ENCODE data around the gene APOBEC3H. TPM values are rescaled to one million over a fixed set of nuclear protein-coding genes. Genes with fewer than 3 reads are reported as not detected.

The APOBEC3H gene
- total RNA-seq, 1 experiment from 2014 or later, result not detected

- DNase-seq (ENCODE audit: low spot score), result peak; percentile 20
These were observed 13.9 kb downstream of the APOBEC3H start for GRCh38 chr22:39110631-39111561.

GRCh38 chr22:39114112-39114511 lies 17.1 kb downstream of the APOBEC3H start:
- no peak for DNase-seq (ENCODE audit: low spot score)

GRCh38 chr22:39115570-39115969 lies 18.5 kb downstream of the APOBEC3H start:
- DNase-seq (ENCODE audit: low spot score), result no peak

GRCh38 chr22:39115977-39116621 lies 19.1 kb downstream of the APOBEC3H start:
- DNase-seq (ENCODE audit: low spot score), result no peak

- DNase-seq (ENCODE audit: low spot score), result peak; percentile 50
These were observed 20.6 kb downstream of the APOBEC3H start for GRCh38 chr22:39117585-39118191.

- no peak for DNase-seq (ENCODE audit: low spot score)
These were observed 23.9 kb downstream of the APOBEC3H start for GRCh38 chr22:39120983-39121382.

- no peak for DNase-seq (ENCODE audit: low spot score)
These were observed 25.9 kb downstream of the APOBEC3H start for GRCh38 chr22:39122772-39123470.

- no peak for DNase-seq (ENCODE audit: low spot score)
These were observed 26.9 kb downstream of the APOBEC3H start for GRCh38 chr22:39123751-39124581.

GRCh38 chr22:39125622-39126021 lies 28.6 kb downstream of the APOBEC3H start:
- DNase-seq (ENCODE audit: low spot score), result no peak

- no peak for DNase-seq (ENCODE audit: low spot score)
These were observed 31.5 kb downstream of the APOBEC3H start for GRCh38 chr22:39128508-39128907.

GRCh38 chr22:39129081-39129480 lies 32.0 kb downstream of the APOBEC3H start:
- DNase-seq (ENCODE audit: low spot score), result no peak

- no peak for DNase-seq (ENCODE audit: low spot score)
These were observed 32.7 kb downstream of the APOBEC3H start for GRCh38 chr22:39129746-39130145.

GRCh38 chr22:39130152-39130704 lies 33.2 kb downstream of the APOBEC3H start:
- no peak for DNase-seq (ENCODE audit: low spot score)

- DNase-seq (ENCODE audit: low spot score), result no peak
These were observed 34.1 kb downstream of the APOBEC3H start for GRCh38 chr22:39130892-39131855.

GRCh38 chr22:39132281-39132680 lies 35.2 kb downstream of the APOBEC3H start:
- DNase-seq (ENCODE audit: low spot score), result no peak

GRCh38 chr22:39132871-39133524 lies 36.0 kb downstream of the APOBEC3H start:
- no peak for DNase-seq (ENCODE audit: low spot score)

- DNase-seq (ENCODE audit: low spot score), result no peak
These were observed 36.8 kb downstream of the APOBEC3H start for GRCh38 chr22:39133871-39134270.

- no peak for DNase-seq (ENCODE audit: low spot score)
These were observed 37.5 kb downstream of the APOBEC3H start for GRCh38 chr22:39134366-39135091.

Measured in HT-29 (cell line).